CD14-positive monocyte (primary cell): Measurements from ENCODE around the gene CNIH3. TPM values are rescaled to one million over a fixed set of nuclear protein-coding genes. Genes with fewer than 3 reads are reported as not detected.

Source experiments
- DNase-seq, 3 donors: peaks; one replicate each; pipeline ENCODE4 v3.0.0-alpha.2; 2011 to 2022
- H2AFZ ChIP-seq: 2 replicates; pipeline ENCODE4 v1.6.0; 2012; ENCODE audit warnings: mild to moderate bottlenecking, low read depth, low read length, inconsistent platforms; ENCODE audit not compliant: insufficient read depth, poor library complexity, severe bottlenecking
- H3K27ac ChIP-seq, 2 donors: 1 replicate in 1 of 2; 2 replicates in 1 of 2; pipeline ENCODE4 v1.5.1; 2012 to 2013; ENCODE audit warnings: low read length in 2 of 2, control low read depth in 1 of 2, inconsistent platforms in 1 of 2, low read depth in 1 of 2, mild to moderate bottlenecking in 1 of 2
- H3K27me3 ChIP-seq, 2 donors: one replicate each; pipeline versions ENCODE4 v1.6.0 to v1.6.1; 2011 to 2013; ENCODE audit warnings: low read length in 2 of 2; ENCODE audit not compliant: control insufficient read depth in 2 of 2, insufficient read depth in 2 of 2
- H3K36me3 ChIP-seq, 2 donors: replicated peaks in 1 of 2; 1 replicate in 1 of 2; 2 replicates in 1 of 2; pipeline versions ENCODE4 v1.5.1 to v1.6.1; 2012 to 2013; ENCODE audit warnings: low read length in 2 of 2, control low read depth in 1 of 2, inconsistent platforms in 1 of 2, mild to moderate bottlenecking in 1 of 2; ENCODE audit not compliant: insufficient read depth in 2 of 2, control insufficient read depth in 1 of 2
- H3K4me1 ChIP-seq, 2 donors: 1 replicate in 1 of 2; 2 replicates in 1 of 2; pipeline versions ENCODE4 v1.5.1 to v1.6.1; 2012 to 2013; ENCODE audit warnings: low read length in 2 of 2, control low read depth in 1 of 2, inconsistent platforms in 1 of 2, mild to moderate bottlenecking in 1 of 2, moderate library complexity in 1 of 2; ENCODE audit not compliant: insufficient read depth in 2 of 2, control insufficient read depth in 1 of 2
- H3K4me2 ChIP-seq: replicated peaks from 2 replicates; pipeline ENCODE3; 2012; ENCODE audit warnings: low read length, moderate library complexity, mild to moderate bottlenecking; ENCODE audit not compliant: poor library complexity, severe bottlenecking; ENCODE audit errors: extremely low read depth
- H3K4me3 ChIP-seq, 3 experiments: fragments of 200-600 bp in 1 of 3; sonication (generic) in 1 of 3; replicated peaks in 1 of 3; 1 replicate in 2 of 3; 2 replicates in 1 of 3; pipeline ENCODE4 v1.5.1; 2011 to 2013; ENCODE audit warnings: low read length in 3 of 3, mild to moderate bottlenecking in 3 of 3, control low read depth in 2 of 3, low read depth in 2 of 3, inconsistent platforms in 1 of 3, moderate library complexity in 1 of 3
- H3K79me2 ChIP-seq: 2 replicates; pipeline ENCODE4 v1.6.0; 2012; ENCODE audit warnings: mild to moderate bottlenecking, control low read depth, inconsistent platforms, low read length, moderate library complexity; ENCODE audit not compliant: insufficient read depth
- H3K9ac ChIP-seq: 2 replicates; pipeline ENCODE4 v1.6.0; 2017; ENCODE audit warnings: low read length, mild to moderate bottlenecking; ENCODE audit not compliant: insufficient read depth, poor library complexity, severe bottlenecking
- H3K9me3 ChIP-seq, 2 donors: replicated peaks in 1 of 2; 1 replicate in 1 of 2; 2 replicates in 1 of 2; pipeline versions ENCODE4 v1.5.1 to v1.6.1; 2012 to 2013; ENCODE audit warnings: low read length in 2 of 2, control low read depth in 1 of 2; ENCODE audit not compliant: control insufficient read depth in 1 of 2, insufficient read depth in 1 of 2
- H4K20me1 ChIP-seq: 2 replicates; pipeline ENCODE4 v1.6.0; 2012; ENCODE audit warnings: mild to moderate bottlenecking, low read length, control low read depth, moderate library complexity; ENCODE audit not compliant: insufficient read depth
- H3K27ac Mint-ChIP-seq, 7 donors: one replicate each; pipeline ENCODE4 v1.8.0; 2020; ENCODE audit warnings: mild to moderate bottlenecking in 7 of 7, mixed read lengths in 7 of 7, moderate library complexity in 6 of 7, inconsistent platforms in 2 of 7
- H3K27me3 Mint-ChIP-seq, 3 donors: one replicate each; pipeline ENCODE4 v1.8.0; 2021 to 2022; ENCODE audit warnings: low read depth in 3 of 3, mild to moderate bottlenecking in 3 of 3, mixed read lengths in 3 of 3, moderate library complexity in 3 of 3, inconsistent platforms in 1 of 3
- H3K36me3 Mint-ChIP-seq, 2 donors: one replicate each; pipeline ENCODE4 v1.8.0; 2020; ENCODE audit warnings: mixed read lengths in 2 of 2, inconsistent platforms in 1 of 2, mild to moderate bottlenecking in 1 of 2
- H3K4me1 Mint-ChIP-seq: one replicate; pipeline ENCODE4 v1.8.0; 2020; ENCODE audit warnings: mild to moderate bottlenecking, mixed read lengths
- H3K4me3 Mint-ChIP-seq, 2 donors: one replicate each; pipeline ENCODE4 v1.8.0; 2020; ENCODE audit warnings: mild to moderate bottlenecking in 2 of 2, mixed read lengths in 2 of 2, moderate library complexity in 1 of 2
- H3K9me3 Mint-ChIP-seq, 7 donors: one replicate each; pipeline ENCODE4 v1.8.0; 2020 to 2022; ENCODE audit warnings: mixed read lengths in 7 of 7, mild to moderate bottlenecking in 6 of 7, moderate library complexity in 6 of 7, inconsistent platforms in 2 of 7
- WGBS: methylation state at CpG from one replicate; pipeline ENCODE4 v1.1.5; 2013; ENCODE audit warnings: missing lambda C conversion rate; ENCODE audit not compliant: insufficient coverage; 5-methylcytosine and 5-hydroxymethylcytosine counted together
- intact Hi-C, 2 donors: fragments of 100-400 bp; cut with micrococcal nuclease; formaldehyde crosslinking; loops; one replicate each; pipeline versions ENCODE4 v1.15.0 to v1.15.1; 2023
- polyA plus RNA-seq, 3 donors: library from polyadenylated mRNA; depleted of rRNA in 1 of 3; unstranded in 2 of 3; stranded (reverse) in 1 of 3; fragments of 300-500 nt in 2 of 3; fragments of >200 nt in 1 of 3; fragmentation: Illumina TruSeq in 2 of 3; gene quantifications; 1 replicate in 2 of 3; 2 replicates in 1 of 3; pipeline ENCODE4 v1.2.3, GENCODE V29; 2012 to 2021
- TF ChIP-seq, protein P1 (sequence below): fragments of 200-600 bp; IDR thresholded peaks from one replicate; pipeline ENCODE4 v1.8.0; 2022; ENCODE audit warnings: antibody characterized with exemption, mild to moderate bottlenecking

CNIH3 gene
- polyA plus RNA-seq, 3 donors = 0.37 TPM; not detected in 2

DNA sequence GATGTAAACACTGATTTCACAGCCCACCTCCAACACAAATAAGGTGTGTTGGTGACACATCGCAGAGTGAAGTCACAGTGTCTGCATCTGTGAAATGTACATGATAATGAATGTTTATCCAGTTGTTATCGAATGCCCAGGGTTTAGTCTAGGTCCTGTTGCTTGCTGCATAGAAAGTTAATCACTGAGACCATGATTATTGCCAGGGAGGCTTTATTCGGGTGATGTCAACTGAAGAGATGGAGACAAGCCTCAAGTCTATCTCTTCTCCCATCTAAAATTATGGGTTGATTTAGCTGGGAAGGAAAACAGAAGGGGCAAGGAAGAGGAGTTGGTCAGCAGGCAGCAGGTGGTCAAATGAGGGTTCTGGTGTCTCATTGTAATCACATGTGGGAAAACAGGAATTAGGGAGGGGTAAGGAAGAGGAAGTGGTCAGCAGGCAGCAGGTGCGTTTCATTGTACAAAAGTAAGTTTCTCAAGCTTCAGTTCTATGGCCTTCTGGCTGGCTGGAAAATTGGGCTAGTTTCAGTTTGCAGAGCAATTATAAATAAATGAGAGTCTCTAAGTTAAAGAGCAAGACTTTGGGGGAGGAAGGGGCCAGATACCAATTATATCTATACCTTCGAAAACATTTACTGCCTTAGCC is 167.0 kb downstream of the CNIH3 start:
- TF ChIP-seq, protein P1, sequence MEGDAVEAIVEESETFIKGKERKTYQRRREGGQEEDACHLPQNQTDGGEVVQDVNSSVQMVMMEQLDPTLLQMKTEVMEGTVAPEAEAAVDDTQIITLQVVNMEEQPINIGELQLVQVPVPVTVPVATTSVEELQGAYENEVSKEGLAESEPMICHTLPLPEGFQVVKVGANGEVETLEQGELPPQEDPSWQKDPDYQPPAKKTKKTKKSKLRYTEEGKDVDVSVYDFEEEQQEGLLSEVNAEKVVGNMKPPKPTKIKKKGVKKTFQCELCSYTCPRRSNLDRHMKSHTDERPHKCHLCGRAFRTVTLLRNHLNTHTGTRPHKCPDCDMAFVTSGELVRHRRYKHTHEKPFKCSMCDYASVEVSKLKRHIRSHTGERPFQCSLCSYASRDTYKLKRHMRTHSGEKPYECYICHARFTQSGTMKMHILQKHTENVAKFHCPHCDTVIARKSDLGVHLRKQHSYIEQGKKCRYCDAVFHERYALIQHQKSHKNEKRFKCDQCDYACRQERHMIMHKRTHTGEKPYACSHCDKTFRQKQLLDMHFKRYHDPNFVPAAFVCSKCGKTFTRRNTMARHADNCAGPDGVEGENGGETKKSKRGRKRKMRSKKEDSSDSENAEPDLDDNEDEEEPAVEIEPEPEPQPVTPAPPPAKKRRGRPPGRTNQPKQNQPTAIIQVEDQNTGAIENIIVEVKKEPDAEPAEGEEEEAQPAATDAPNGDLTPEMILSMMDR = no peak
- H3K4me2 ChIP-seq = no peak overlapping the region
- H3K79me2 ChIP-seq = no peaks in the 10 kb centered on the region
- H3K27me3 ChIP-seq = no peaks in the 10 kb centered on the region
- Mint-ChIP-seq H3K36me3 (no peaks in the 10 kb centered on the region), H3K9me3 (peaks cover 6 to 15% (median 9%) of the 10 kb centered on the region in 7 donors), H3K27ac (no peak overlapping the region), H3K4me3 (no peak overlapping the region), H3K27me3 (peaks cover 0 to 2% (median 0%) of the 10 kb centered on the region in 3 donors), H3K4me1 (peaks cover 12% of the 10 kb centered on the region)
- intact Hi-C loops = no loop called here
- DNase-seq = no peak
- H3K36me3 ChIP-seq = no peaks in the 10 kb centered on the region
- no peak overlapping the region for H2AFZ ChIP-seq
- no peak overlapping the region for H3K27ac ChIP-seq
- H3K9me3 ChIP-seq = peaks cover 0 to 6% of the 10 kb centered on the region in 2 donors
- WGBS = 50% methylated on average over 2 of the region's 5 CpGs
- H3K4me3 ChIP-seq = no peak overlapping the region
- H3K9ac ChIP-seq = no peak overlapping the region
- no peaks in the 10 kb centered on the region for H4K20me1 ChIP-seq
- H3K4me1 ChIP-seq = peaks cover 0 to 4% of the 10 kb centered on the region in 2 donors

DNA sequence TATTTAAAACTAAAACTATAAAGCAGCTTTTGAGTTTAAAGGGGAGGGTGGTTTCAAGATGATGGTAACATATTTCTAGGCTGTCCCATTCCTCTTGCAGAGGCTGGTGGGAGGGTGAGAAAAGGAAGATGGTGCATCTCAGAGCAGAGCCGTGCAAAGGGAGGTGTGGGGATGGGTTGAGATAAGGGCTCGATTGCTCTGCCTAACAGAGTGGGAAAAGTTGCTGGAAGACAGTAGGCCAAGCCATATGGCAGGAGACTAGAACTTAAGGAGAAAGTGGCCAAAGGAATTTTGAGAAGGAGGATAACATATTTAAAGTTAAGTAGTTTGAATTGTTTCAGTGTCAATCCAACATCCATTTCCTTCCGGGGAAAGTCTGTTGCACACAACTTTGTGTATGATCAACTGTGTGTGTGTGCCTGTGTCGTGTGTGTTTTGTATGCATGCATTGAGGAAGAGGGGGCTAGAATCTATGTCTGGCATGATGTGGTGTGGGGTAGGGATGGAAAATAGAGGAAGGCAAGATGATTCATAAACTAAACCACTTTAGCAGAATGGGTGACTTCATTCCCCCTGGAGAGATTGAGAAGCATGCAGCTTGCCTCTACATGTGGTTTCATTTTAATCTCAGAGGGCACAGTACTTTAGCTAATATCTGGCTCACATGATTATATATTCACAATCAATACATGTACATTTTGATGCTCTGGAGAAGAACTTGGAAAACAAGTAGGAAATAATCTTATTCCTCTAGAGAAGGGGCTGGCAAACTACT is 168.3 kb downstream of the CNIH3 start:
- H3K4me1 ChIP-seq = peaks cover 0 to 4% of the 10 kb centered on the region in 2 donors
- no peak overlapping the region for H3K27ac ChIP-seq
- H3K9me3 ChIP-seq = peaks cover 0 to 13% of the 10 kb centered on the region in 2 donors
- Mint-ChIP-seq H3K36me3 (no peaks in the 10 kb centered on the region), H3K27ac (no peak overlapping the region), H3K9me3 (peaks cover 8 to 20% (median 15%) of the 10 kb centered on the region in 7 donors), H3K4me1 (peaks cover 15% of the 10 kb centered on the region), H3K4me3 (no peak overlapping the region), H3K27me3 (peaks cover 0 to 2% (median 0%) of the 10 kb centered on the region in 3 donors)
- TF ChIP-seq, protein P1 = no peak
- H3K79me2 ChIP-seq = no peaks in the 10 kb centered on the region
- H3K4me3 ChIP-seq = no peak overlapping the region
- intact Hi-C loops = no loop called here
- H2AFZ ChIP-seq = no peak overlapping the region
- no peak for DNase-seq
- H3K27me3 ChIP-seq = no peaks in the 10 kb centered on the region
- no peaks in the 10 kb centered on the region for H3K36me3 ChIP-seq
- H3K4me2 ChIP-seq = no peak overlapping the region
- WGBS = 100% methylated on average over 3 of the region's 4 CpGs
- H3K9ac ChIP-seq = no peak overlapping the region
- H4K20me1 ChIP-seq = no peaks in the 10 kb centered on the region
